Loucy (cell line): ENCODE data around the gene CCDC191.

ENCODE experiments used
- H2AFZ ChIP-seq: fragments of 200-600 bp; sonication (generic); 2 replicates; pipeline ENCODE4 v1.6.0; 2016; ENCODE audit warnings: antibody characterized with exemption, mild to moderate bottlenecking, low read length, moderate library complexity
- H3F3A ChIP-seq: fragments of 200-600 bp; 2 replicates; pipeline ENCODE4 v1.6.0; 2016; ENCODE audit warnings: antibody characterized with exemption, low read depth, mild to moderate bottlenecking
- H3K27me3 ChIP-seq: fragments of 200-600 bp; sonication (generic); 2 replicates; pipeline ENCODE4 v1.6.1; 2014; ENCODE audit warnings: low read length, mild to moderate bottlenecking; ENCODE audit not compliant: insufficient read depth, poor library complexity, severe bottlenecking
- H3K36me3 ChIP-seq: fragments of 200-600 bp; sonication (generic); 2 replicates; pipeline ENCODE4 v1.6.1; 2016; ENCODE audit warnings: low read length; ENCODE audit not compliant: insufficient read depth
- H3K4me1 ChIP-seq: fragments of 200-600 bp; sonication (generic); 2 replicates; pipeline ENCODE4 v1.5.1; 2014; ENCODE audit warnings: low read length, mild to moderate bottlenecking; ENCODE audit not compliant: insufficient read depth, poor library complexity, severe bottlenecking
- H3K4me2 ChIP-seq: fragments of 200-600 bp; sonication (generic); 2 replicates; pipeline ENCODE4 v1.6.0; 2014; ENCODE audit warnings: antibody characterized with exemption, low read length, low read depth, mild to moderate bottlenecking; ENCODE audit not compliant: poor library complexity, severe bottlenecking
- H3K4me3 ChIP-seq: fragments of 200-600 bp; sonication (generic); 2 replicates; pipeline ENCODE4 v1.5.1; 2014; ENCODE audit warnings: low read length, mild to moderate bottlenecking, mixed read lengths; ENCODE audit not compliant: poor library complexity, severe bottlenecking
- H3K79me2 ChIP-seq: fragments of 200-600 bp; sonication (generic); 2 replicates; pipeline ENCODE4 v1.6.1; 2014; ENCODE audit warnings: low read length; ENCODE audit not compliant: insufficient read depth
- H3K9ac ChIP-seq: fragments of 200-600 bp; sonication (generic); 2 replicates; pipeline ENCODE4 v1.6.0; 2014; ENCODE audit warnings: mild to moderate bottlenecking, low read depth, low read length, moderate library complexity; ENCODE audit not compliant: poor library complexity, severe bottlenecking
- H3K9me2 ChIP-seq: fragments of 200-600 bp; sonication (generic); replicated peaks from 2 replicates; pipeline ENCODE4 v1.6.1; 2016; ENCODE audit warnings: low read depth, low read length, mixed read lengths
- H3K9me3 ChIP-seq: fragments of 200-600 bp; sonication (generic); 2 replicates; pipeline ENCODE4 v1.6.1; 2014; ENCODE audit warnings: mild to moderate bottlenecking, antibody characterized with exemption, low read length, low read depth; ENCODE audit not compliant: insufficient read depth
- H4K20me1 ChIP-seq: fragments of 200-600 bp; sonication (generic); 2 replicates; pipeline ENCODE4 v1.6.0; 2014; ENCODE audit warnings: antibody characterized with exemption, low read length, mild to moderate bottlenecking; ENCODE audit not compliant: insufficient read depth, poor library complexity, severe bottlenecking
- CTCF ChIP-seq: fragments of 200-600 bp; sonication (generic); conservative IDR thresholded peaks from 2 replicates; pipeline ENCODE4 v1.5.1; 2014; ENCODE audit warnings: mild to moderate bottlenecking, antibody characterized with exemption, low read length
- EZH2phosphoT487 ChIP-seq: fragments of 200-600 bp; IDR thresholded peaks from 2 replicates; pipeline ENCODE4 v1.6.1; 2018; ENCODE audit warnings: antibody characterized with exemption, mild to moderate bottlenecking, moderate library complexity, borderline replicate concordance

Gene CCDC191

GRCh38 chr3:113981803-113982202 lies 74.5 kb downstream of the CCDC191 start:
- no peaks in the 10 kb centered on the region for H4K20me1 ChIP-seq
- H3K79me2 ChIP-seq = no peaks in the 10 kb centered on the region
- H3K27me3 ChIP-seq = no peaks in the 10 kb centered on the region
- H3K36me3 ChIP-seq = no peaks in the 10 kb centered on the region
- H3K9ac ChIP-seq = no peak overlapping the region
- H3K9me2 ChIP-seq = no peaks in the 10 kb centered on the region
- H3K4me3 ChIP-seq = no peak overlapping the region
- no peaks in the 10 kb centered on the region for H3K9me3 ChIP-seq
- H2AFZ ChIP-seq = no peak overlapping the region
- H3K4me2 ChIP-seq = no peak overlapping the region
- no peak for TF ChIP-seq CTCF
- no peak for TF ChIP-seq EZH2phosphoT487
- H3K4me1 ChIP-seq = no peaks in the 10 kb centered on the region
- no peaks in the 10 kb centered on the region for H3F3A ChIP-seq

GRCh38 chr3:113979916-113980315 lies 76.4 kb downstream of the CCDC191 start:
- TF ChIP-seq CTCF (no peak), EZH2phosphoT487 (no peak)
- Histone ChIP-seq H3K9me2 (no peaks in the 10 kb centered on the region), H2AFZ (no peak overlapping the region)

GRCh38 chr3:113977822-113978221 lies 78.5 kb downstream of the CCDC191 start:
- Histone ChIP-seq H3K36me3 (no peaks in the 10 kb centered on the region), H3K4me1 (no peaks in the 10 kb centered on the region), H3K4me2 (no peak overlapping the region), H3K9ac (no peak overlapping the region), H3K4me3 (no peak overlapping the region), H4K20me1 (no peaks in the 10 kb centered on the region), H3F3A (no peaks in the 10 kb centered on the region), H3K79me2 (no peaks in the 10 kb centered on the region), H2AFZ (no peak overlapping the region), H3K9me2 (no peaks in the 10 kb centered on the region), H3K9me3 (peaks cover 14% of the 10 kb centered on the region), H3K27me3 (no peaks in the 10 kb centered on the region)
- TF ChIP-seq EZH2phosphoT487 (no peak), CTCF (no peak)

More at GRCh38 chr3:113979916-113980315, 76.4 kb downstream of the CCDC191 start:
- H3K79me2 ChIP-seq = no peaks in the 10 kb centered on the region
- H3K9ac ChIP-seq = no peak overlapping the region
- H3K4me3 ChIP-seq = no peak overlapping the region
- H3K9me3 ChIP-seq = no peaks in the 10 kb centered on the region
- H3K4me2 ChIP-seq = no peak overlapping the region
- no peaks in the 10 kb centered on the region for H3K4me1 ChIP-seq
- H3F3A ChIP-seq = no peaks in the 10 kb centered on the region
- no peaks in the 10 kb centered on the region for H4K20me1 ChIP-seq
- no peaks in the 10 kb centered on the region for H3K36me3 ChIP-seq
- no peaks in the 10 kb centered on the region for H3K27me3 ChIP-seq
